ENCODE measurements around the gene UGDH.

- TF ChIP-seq, protein P1, sequence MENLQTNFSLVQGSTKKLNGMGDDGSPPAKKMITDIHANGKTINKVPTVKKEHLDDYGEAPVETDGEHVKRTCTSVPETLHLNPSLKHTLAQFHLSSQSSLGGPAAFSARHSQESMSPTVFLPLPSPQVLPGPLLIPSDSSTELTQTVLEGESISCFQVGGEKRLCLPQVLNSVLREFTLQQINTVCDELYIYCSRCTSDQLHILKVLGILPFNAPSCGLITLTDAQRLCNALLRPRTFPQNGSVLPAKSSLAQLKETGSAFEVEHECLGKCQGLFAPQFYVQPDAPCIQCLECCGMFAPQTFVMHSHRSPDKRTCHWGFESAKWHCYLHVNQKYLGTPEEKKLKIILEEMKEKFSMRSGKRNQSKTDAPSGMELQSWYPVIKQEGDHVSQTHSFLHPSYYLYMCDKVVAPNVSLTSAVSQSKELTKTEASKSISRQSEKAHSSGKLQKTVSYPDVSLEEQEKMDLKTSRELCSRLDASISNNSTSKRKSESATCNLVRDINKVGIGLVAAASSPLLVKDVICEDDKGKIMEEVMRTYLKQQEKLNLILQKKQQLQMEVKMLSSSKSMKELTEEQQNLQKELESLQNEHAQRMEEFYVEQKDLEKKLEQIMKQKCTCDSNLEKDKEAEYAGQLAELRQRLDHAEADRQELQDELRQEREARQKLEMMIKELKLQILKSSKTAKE (IDR thresholded peaks at IDR 0.05; ENCODE audit: low read depth, poor library complexity, severe bottlenecking): no peak
- no peak for TF ChIP-seq BHLHE40 (IDR thresholded peaks at IDR 0.05; ENCODE audit: borderline replicate concordance in 1 of 2, low read depth in 2 of 2, low read length in 1 of 2)
- no peak for TF ChIP-seq ELK1 (IDR thresholded peaks at IDR 0.05; ENCODE audit: low read depth, low read length)
- TF ChIP-seq ZBTB11 (CRISPR knock-in tag; IDR thresholded peaks at IDR 0.05): no peak
- TF ChIP-seq RFX5 (IDR thresholded peaks at IDR 0.05; ENCODE audit: low read depth, low read length): no peak
- no peak for TF ChIP-seq SIX5 (IDR thresholded peaks at IDR 0.05; ENCODE audit: low read depth, low read length, severe bottlenecking)
Observed at GRCh38 chr4:39524161-39524957, 2.9 kb downstream of the UGDH start.

Data from GM12878 (cell line).